Measurements from ENCODE around the gene CACNB4.

The CACNB4 gene

GRCh38 chr2:151981886-151982285 lies 117.0 kb downstream of the CACNB4 start:
- no peaks in the 10 kb centered on the region for H3K36me3 ChIP-seq (ENCODE audit: insufficient read depth, low read length)
- no peaks in the 10 kb centered on the region for H3K4me1 ChIP-seq (ENCODE audit: insufficient read depth, low read length)
- H3K27ac ChIP-seq (ENCODE audit: low read depth, low read length): no peak overlapping the region
- no peaks in the 10 kb centered on the region for H3K27me3 ChIP-seq (ENCODE audit: control insufficient read depth in 1 of 2, insufficient read depth in 2 of 2, low read length in 2 of 2)
- H3K4me3 ChIP-seq (ENCODE audit: low read depth in 1 of 2, low read length in 2 of 2): no peak overlapping the region
- no peak overlapping the region for H3K9ac ChIP-seq (ENCODE audit: low read length)
- H3K9me3 ChIP-seq (ENCODE audit: low read length): no peaks in the 10 kb centered on the region

- no peak overlapping the region for H3K27ac ChIP-seq (ENCODE audit: low read depth, low read length)
- H3K4me1 ChIP-seq (ENCODE audit: insufficient read depth, low read length): no peaks in the 10 kb centered on the region
- no peaks in the 10 kb centered on the region for H3K27me3 ChIP-seq (ENCODE audit: control insufficient read depth in 1 of 2, insufficient read depth in 2 of 2, low read length in 2 of 2)
- H3K9me3 ChIP-seq (ENCODE audit: low read length): no peaks in the 10 kb centered on the region
- no peaks in the 10 kb centered on the region for H3K36me3 ChIP-seq (ENCODE audit: insufficient read depth, low read length)
- H3K9ac ChIP-seq (ENCODE audit: low read length): no peak overlapping the region
- H3K4me3 ChIP-seq (ENCODE audit: low read depth in 1 of 2, low read length in 2 of 2): no peak overlapping the region
Measured at GRCh38 chr2:151979694-151980093, 119.2 kb downstream of the CACNB4 start.

- H3K9me3 ChIP-seq (ENCODE audit: low read length): no peaks in the 10 kb centered on the region
- H3K27me3 ChIP-seq (ENCODE audit: control insufficient read depth in 1 of 2, insufficient read depth in 2 of 2, low read length in 2 of 2): no peaks in the 10 kb centered on the region
- H3K4me3 ChIP-seq (ENCODE audit: low read depth in 1 of 2, low read length in 2 of 2): no peak overlapping the region
- H3K9ac ChIP-seq (ENCODE audit: low read length): no peak overlapping the region
- H3K4me1 ChIP-seq (ENCODE audit: insufficient read depth, low read length): no peaks in the 10 kb centered on the region
- no peaks in the 10 kb centered on the region for H3K36me3 ChIP-seq (ENCODE audit: insufficient read depth, low read length)
- no peak overlapping the region for H3K27ac ChIP-seq (ENCODE audit: low read depth, low read length)
Measured at GRCh38 chr2:151978709-151979108, 120.1 kb downstream of the CACNB4 start.

DNA sequence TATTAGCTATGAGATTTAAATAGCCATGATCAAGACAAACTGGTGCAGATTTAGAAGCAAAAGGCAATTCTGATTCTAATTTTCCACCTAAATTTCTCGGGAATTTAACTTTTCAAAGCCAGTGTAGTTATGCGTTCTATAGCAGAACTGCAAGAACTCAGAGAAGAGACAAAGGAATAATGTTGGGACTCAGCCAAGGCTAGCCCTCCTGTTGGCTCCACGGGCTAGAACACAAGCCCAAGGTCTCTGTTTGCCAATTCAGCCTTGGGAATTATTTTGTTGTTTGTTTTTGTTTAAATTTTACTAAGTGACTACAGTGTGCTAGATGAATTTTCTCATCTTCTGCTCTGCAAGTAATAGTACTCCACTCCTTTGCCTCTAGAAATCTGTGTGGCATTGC lies 121.2 kb downstream of the CACNB4 start:
- Histone ChIP-seq H3K36me3 (ENCODE audit: insufficient read depth, low read length) (no peaks in the 10 kb centered on the region), H3K9me3 (ENCODE audit: low read length) (no peaks in the 10 kb centered on the region), H3K4me3 (ENCODE audit: low read depth in 1 of 2, low read length in 2 of 2) (no peak overlapping the region), H3K27ac (ENCODE audit: low read depth, low read length) (no peak overlapping the region), H3K27me3 (ENCODE audit: control insufficient read depth in 1 of 2, insufficient read depth in 2 of 2, low read length in 2 of 2) (no peaks in the 10 kb centered on the region), H3K4me1 (ENCODE audit: insufficient read depth, low read length) (no peaks in the 10 kb centered on the region), H3K9ac (ENCODE audit: low read length) (no peak overlapping the region)

DNA sequence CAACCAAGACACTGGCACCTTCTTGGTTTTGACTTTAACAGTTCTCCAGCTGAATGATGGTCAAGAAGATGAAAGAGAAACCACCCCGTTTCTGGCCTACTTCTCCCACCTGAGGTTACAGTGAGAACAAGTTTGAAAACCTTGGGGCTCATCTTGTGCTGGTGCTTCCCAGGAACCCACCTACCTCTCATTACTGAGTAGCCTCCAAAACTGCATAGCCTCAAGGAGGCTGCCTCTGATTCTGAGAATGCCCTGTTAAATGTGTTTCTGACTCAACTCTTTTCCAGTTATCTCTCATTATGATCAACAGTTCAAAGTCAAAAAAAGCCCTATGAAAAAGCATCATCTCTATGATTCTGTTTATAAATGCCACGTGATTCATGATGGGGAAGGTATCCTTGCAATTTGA lies 121.9 kb downstream of the CACNB4 start:
- no peak overlapping the region for H3K9ac ChIP-seq (ENCODE audit: low read length)
- H3K4me1 ChIP-seq (ENCODE audit: insufficient read depth, low read length): no peaks in the 10 kb centered on the region
- no peaks in the 10 kb centered on the region for H3K27me3 ChIP-seq (ENCODE audit: control insufficient read depth in 1 of 2, insufficient read depth in 2 of 2, low read length in 2 of 2)
- H3K4me3 ChIP-seq (ENCODE audit: low read depth in 1 of 2, low read length in 2 of 2): no peak overlapping the region
- no peaks in the 10 kb centered on the region for H3K9me3 ChIP-seq (ENCODE audit: low read length)
- no peaks in the 10 kb centered on the region for H3K36me3 ChIP-seq (ENCODE audit: insufficient read depth, low read length)
- no peak overlapping the region for H3K27ac ChIP-seq (ENCODE audit: low read depth, low read length)

DNA sequence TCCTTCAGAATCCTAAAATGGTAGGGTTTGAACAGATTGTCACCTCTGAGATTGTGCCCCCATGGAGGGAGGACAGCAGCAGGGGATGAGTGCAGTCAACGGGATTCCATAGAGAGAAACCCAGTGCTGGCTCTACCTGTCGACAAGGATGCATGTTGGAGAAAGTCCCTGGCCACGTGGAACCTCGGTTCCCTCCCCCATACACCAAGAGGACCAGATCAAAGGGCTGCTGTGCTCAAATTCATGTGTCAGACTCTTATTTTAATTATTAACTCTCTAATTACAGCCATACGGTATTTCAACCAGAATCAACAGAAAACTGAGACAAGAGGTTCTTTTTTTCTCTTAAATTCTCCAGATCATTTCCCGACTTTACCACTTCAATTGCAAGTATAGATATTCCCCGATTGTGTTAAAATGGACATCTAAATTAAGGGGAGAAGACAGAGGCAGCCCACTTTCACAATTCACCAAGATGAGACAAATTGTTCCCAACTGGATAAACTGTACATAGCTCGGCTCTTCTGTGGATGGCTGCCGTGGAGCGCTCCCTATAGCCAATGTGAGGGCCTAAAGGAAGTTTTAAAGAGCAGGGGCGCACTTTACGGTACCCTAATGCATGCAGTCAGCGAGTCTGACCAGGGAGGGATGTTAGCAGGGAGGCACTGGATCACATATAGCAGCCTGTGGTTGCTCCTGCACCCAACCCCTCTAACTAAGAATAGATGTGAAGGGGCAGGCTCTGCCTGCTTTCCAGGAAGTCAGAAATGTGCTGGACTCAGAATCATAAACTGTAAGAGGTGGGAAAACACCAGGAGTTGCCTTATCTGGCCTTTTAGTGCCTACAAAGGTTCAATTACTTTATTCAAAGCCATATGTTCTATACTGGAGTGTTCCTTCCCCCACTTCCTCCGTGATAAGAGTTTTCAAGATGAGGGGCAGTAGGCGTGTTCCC lies 123.1 kb downstream of the CACNB4 start:
- no peak overlapping the region for H3K9ac ChIP-seq (ENCODE audit: low read length)
- H3K4me3 ChIP-seq (ENCODE audit: low read depth in 1 of 2, low read length in 2 of 2): no peak overlapping the region
- H3K27ac ChIP-seq (ENCODE audit: low read depth, low read length): no peak overlapping the region
- H3K9me3 ChIP-seq (ENCODE audit: low read length): no peaks in the 10 kb centered on the region
- no peaks in the 10 kb centered on the region for H3K36me3 ChIP-seq (ENCODE audit: insufficient read depth, low read length)
- H3K27me3 ChIP-seq (ENCODE audit: control insufficient read depth in 1 of 2, insufficient read depth in 2 of 2, low read length in 2 of 2): no peaks in the 10 kb centered on the region
- H3K4me1 ChIP-seq (ENCODE audit: insufficient read depth, low read length): no peaks in the 10 kb centered on the region

DNA sequence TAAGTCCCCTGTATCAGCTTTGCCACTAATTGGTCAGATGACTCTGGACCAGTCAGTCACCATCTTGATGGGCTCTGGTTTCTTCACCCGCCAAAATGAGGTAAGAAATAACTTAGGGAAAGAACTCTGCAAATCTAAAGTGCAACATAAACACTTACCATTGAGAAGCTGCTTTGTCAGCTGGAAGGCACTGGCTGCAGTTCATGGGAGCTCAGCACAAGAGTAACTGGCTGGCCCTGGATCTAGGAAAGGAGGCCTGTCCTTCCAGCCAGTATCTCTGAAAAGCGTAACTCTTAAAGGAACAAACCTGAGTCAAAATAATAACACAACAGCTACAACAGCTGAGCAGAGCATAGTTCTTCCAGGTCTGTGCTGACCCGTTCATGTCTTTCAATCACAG lies 123.9 kb downstream of the CACNB4 start:
- Histone ChIP-seq H3K27ac (ENCODE audit: low read depth, low read length) (no peak overlapping the region), H3K9ac (ENCODE audit: low read length) (no peak overlapping the region), H3K27me3 (ENCODE audit: control insufficient read depth in 1 of 2, insufficient read depth in 2 of 2, low read length in 2 of 2) (no peaks in the 10 kb centered on the region), H3K9me3 (ENCODE audit: low read length) (no peaks in the 10 kb centered on the region), H3K4me3 (ENCODE audit: low read depth in 1 of 2, low read length in 2 of 2) (no peak overlapping the region), H3K4me1 (ENCODE audit: insufficient read depth, low read length) (no peaks in the 10 kb centered on the region), H3K36me3 (ENCODE audit: insufficient read depth, low read length) (no peaks in the 10 kb centered on the region)

- no peak overlapping the region for H3K4me3 ChIP-seq (ENCODE audit: low read depth in 1 of 2, low read length in 2 of 2)
Measured at GRCh38 chr2:151973901-151974199, 125.0 kb downstream of the CACNB4 start.

GRCh38 chr2:151973013-151973900 lies 125.6 kb downstream of the CACNB4 start:
- no peaks in the 10 kb centered on the region for H3K36me3 ChIP-seq (ENCODE audit: insufficient read depth, low read length)
- no peaks in the 10 kb centered on the region for H3K9me3 ChIP-seq (ENCODE audit: low read length)
- no peaks in the 10 kb centered on the region for H3K4me1 ChIP-seq (ENCODE audit: insufficient read depth, low read length)
- H3K27ac ChIP-seq (ENCODE audit: low read depth, low read length): no peak overlapping the region
- no peak overlapping the region for H3K4me3 ChIP-seq (ENCODE audit: low read depth in 1 of 2, low read length in 2 of 2)
- H3K9ac ChIP-seq (ENCODE audit: low read length): no peak overlapping the region
- H3K27me3 ChIP-seq (ENCODE audit: control insufficient read depth in 1 of 2, insufficient read depth in 2 of 2, low read length in 2 of 2): no peaks in the 10 kb centered on the region

More at GRCh38 chr2:151973901-151974199, 125.0 kb downstream of the CACNB4 start:
- Histone ChIP-seq H3K27ac (ENCODE audit: low read depth, low read length) (no peak overlapping the region), H3K36me3 (ENCODE audit: insufficient read depth, low read length) (no peaks in the 10 kb centered on the region), H3K9ac (ENCODE audit: low read length) (no peak overlapping the region), H3K27me3 (ENCODE audit: control insufficient read depth in 1 of 2, insufficient read depth in 2 of 2, low read length in 2 of 2) (no peaks in the 10 kb centered on the region), H3K9me3 (ENCODE audit: low read length) (no peaks in the 10 kb centered on the region), H3K4me1 (ENCODE audit: insufficient read depth, low read length) (no peaks in the 10 kb centered on the region)

DNA sequence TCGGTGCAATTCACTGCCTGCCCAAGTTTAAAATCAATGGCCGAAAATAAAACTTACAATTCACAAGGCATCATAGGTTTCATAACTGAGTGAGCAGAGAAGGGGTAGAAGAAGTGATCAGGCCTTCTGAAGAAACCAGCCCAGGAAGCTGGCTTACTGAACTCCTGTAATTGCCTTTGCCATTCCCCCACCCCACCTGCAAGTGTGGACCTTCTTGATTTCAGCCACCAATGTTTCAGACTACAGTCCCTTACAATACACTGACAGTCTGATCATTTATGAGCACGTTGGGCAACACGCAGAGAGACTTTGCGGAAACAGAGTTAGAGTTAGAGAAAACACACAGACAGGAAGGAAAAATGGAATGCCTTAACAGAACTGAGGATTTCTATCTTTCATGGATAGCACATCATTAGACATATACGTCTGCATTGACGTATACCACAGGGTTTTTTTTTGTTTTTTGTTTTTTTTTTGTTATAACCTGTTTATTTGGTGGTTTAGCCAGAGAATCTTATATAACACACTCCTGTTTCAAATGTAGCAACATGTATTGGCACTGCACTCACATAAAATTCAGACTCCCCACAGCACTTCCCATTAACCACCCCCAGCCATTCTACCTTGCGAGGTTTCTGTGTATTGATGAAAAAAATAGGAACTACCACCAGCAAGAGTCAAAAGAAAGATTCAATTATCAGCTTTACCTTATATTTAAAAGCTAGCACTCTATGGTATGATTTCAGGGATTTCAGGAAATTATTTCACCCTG lies 126.4 kb downstream of the CACNB4 start:
- Histone ChIP-seq H3K9ac (ENCODE audit: low read length) (no peak overlapping the region), H3K36me3 (ENCODE audit: insufficient read depth, low read length) (no peaks in the 10 kb centered on the region), H3K27ac (ENCODE audit: low read depth, low read length) (no peak overlapping the region), H3K9me3 (ENCODE audit: low read length) (no peaks in the 10 kb centered on the region), H3K4me3 (ENCODE audit: low read depth in 1 of 2, low read length in 2 of 2) (no peak overlapping the region), H3K27me3 (ENCODE audit: control insufficient read depth in 1 of 2, insufficient read depth in 2 of 2, low read length in 2 of 2) (no peaks in the 10 kb centered on the region), H3K4me1 (ENCODE audit: insufficient read depth, low read length) (no peaks in the 10 kb centered on the region)

Data from muscle layer of colon (tissue), 2 donors.